B cell (primary cell): Measurements from ENCODE around the gene IRX6. TPM values are rescaled to one million over a fixed set of nuclear protein-coding genes. Genes with fewer than 3 reads are reported as not detected.

Experiments used
- ATAC-seq: fragments of 200-7000 bp; cut with Tn5 transposase; one replicate; pipeline ENCODE4 v1.10.0; 2021; ENCODE audit warnings: low read depth, mild to moderate bottlenecking, moderate number of reproducible peaks, moderate library complexity
- CTCF ChIA-PET: fragments of 350-600 bp; sonication (Branson Sonifier 250); formaldehyde crosslinking; loops from one replicate; lab custom pipeline; 2021; ENCODE audit warnings: antibody characterized with exemption, inconsistent platforms; lab: Charles Lee
- POLR2A ChIA-PET: fragments of 350-600 bp; sonication (Branson Sonifier 250); formaldehyde crosslinking; loops from one replicate; lab custom pipeline; 2021; ENCODE audit warnings: antibody characterized with exemption; lab: Charles Lee
- DNase-seq: peaks from one replicate; pipeline ENCODE4 v3.0.0; 2013
- H2AFZ ChIP-seq: 2 replicates; pipeline ENCODE4 v1.6.1; 2012; ENCODE audit warnings: mild to moderate bottlenecking, low read depth, low read length; ENCODE audit not compliant: insufficient read depth, poor library complexity, severe bottlenecking
- H3K27ac ChIP-seq, 2 donors: 1 replicate in 1 of 2; 2 replicates in 1 of 2; pipeline ENCODE4 v1.5.1; 2012 to 2013; ENCODE audit warnings: low read length in 2 of 2, mild to moderate bottlenecking in 2 of 2, moderate library complexity in 1 of 2
- H3K27me3 ChIP-seq, 4 experiments: fragments of 200-600 bp in 1 of 4; sonication (generic) in 1 of 4; replicated peaks in 1 of 4; 1 replicate in 2 of 4; 2 replicates in 2 of 4; pipeline versions ENCODE4 v1.6.1 to v1.7.0; 2013 to 2016; ENCODE audit warnings: low read length in 3 of 4, mild to moderate bottlenecking in 2 of 4, mixed read lengths in 1 of 4, moderate library complexity in 1 of 4; ENCODE audit not compliant: insufficient read depth in 4 of 4, control insufficient read depth in 3 of 4; ENCODE audit errors: control extremely low read depth in 1 of 4
- H3K36me3 ChIP-seq, 2 experiments: replicated peaks in 1 of 2; 1 replicate in 1 of 2; 2 replicates in 1 of 2; pipeline versions ENCODE4 v1.6.1 to v1.7.1; 2013; ENCODE audit warnings: low read length in 1 of 2; ENCODE audit not compliant: insufficient read depth in 2 of 2, control insufficient read depth in 1 of 2; ENCODE audit errors: control extremely low read depth in 1 of 2, extremely low read depth in 1 of 2
- H3K4me1 ChIP-seq, 2 donors: fragments of 200-600 bp in 1 of 2; sonication (generic) in 1 of 2; 1 replicate in 1 of 2; 2 replicates in 1 of 2; pipeline versions ENCODE4 v1.5.1 to v1.6.1; 2013 to 2017; ENCODE audit warnings: low read length in 2 of 2; ENCODE audit not compliant: control insufficient read depth in 2 of 2, insufficient read depth in 2 of 2
- H3K4me2 ChIP-seq: replicated peaks from 2 replicates; pipeline ENCODE3; 2012; ENCODE audit warnings: mild to moderate bottlenecking, low read depth, low read length; ENCODE audit not compliant: poor library complexity, severe bottlenecking
- H3K4me3 ChIP-seq, 5 experiments: fragments of 200-600 bp in 1 of 5; sonication (generic) in 1 of 5; 1 replicate in 3 of 5; 2 replicates in 2 of 5; pipeline versions ENCODE4 v1.5.1 to v1.7.0; 2011 to 2016; ENCODE audit warnings: low read length in 4 of 5, mild to moderate bottlenecking in 4 of 5, low read depth in 2 of 5, control low read depth in 1 of 5, moderate library complexity in 1 of 5; ENCODE audit not compliant: insufficient read depth in 1 of 5; ENCODE audit errors: control extremely low read depth in 1 of 5, extremely low read depth in 1 of 5
- H3K79me2 ChIP-seq: fragments of 200-600 bp; sonication (generic); one replicate; pipeline ENCODE4 v1.6.0; 2016; ENCODE audit warnings: low read length; ENCODE audit not compliant: control insufficient read depth, insufficient read depth
- H3K9ac ChIP-seq: fragments of 200-600 bp; sonication (generic); 2 replicates; pipeline ENCODE4 v1.6.1; 2017; ENCODE audit warnings: mild to moderate bottlenecking, low read length, moderate library complexity
- H3K9me3 ChIP-seq, 3 donors: one replicate each; pipeline versions ENCODE4 v1.6.1 to v1.7.1; 2013; ENCODE audit warnings: low read length in 2 of 3; ENCODE audit not compliant: control insufficient read depth in 2 of 3, insufficient read depth in 1 of 3; ENCODE audit errors: control extremely low read depth in 1 of 3
- H4K20me1 ChIP-seq: 2 replicates; pipeline ENCODE4 v1.6.0; 2012; ENCODE audit warnings: mild to moderate bottlenecking, low read length; ENCODE audit not compliant: insufficient read depth, control insufficient read depth, poor library complexity, severe bottlenecking
- H3K27ac Mint-ChIP-seq: one replicate; pipeline ENCODE4 v1.8.0; 2021; ENCODE audit warnings: mixed read lengths
- H3K27me3 Mint-ChIP-seq: one replicate; pipeline ENCODE4 v1.8.0; 2021; ENCODE audit warnings: mixed read lengths
- H3K4me1 Mint-ChIP-seq: one replicate; pipeline ENCODE4 v1.8.0; 2021; ENCODE audit warnings: mixed read lengths
- H3K4me3 Mint-ChIP-seq: one replicate; pipeline ENCODE4 v1.8.0; 2021; ENCODE audit warnings: mixed read lengths
- H3K9me3 Mint-ChIP-seq: one replicate; pipeline ENCODE4 v1.8.0; 2022; ENCODE audit warnings: mixed read lengths; ENCODE audit not compliant: insufficient read depth
- EZH2 ChIP-seq: IDR thresholded peaks from 2 replicates; pipeline ENCODE4 v1.6.1; 2012; ENCODE audit warnings: borderline replicate concordance, low read depth, mild to moderate bottlenecking, moderate library complexity, low read length; ENCODE audit not compliant: insufficient read depth, poor library complexity, severe bottlenecking
- WGBS: methylation state at CpG from one replicate; pipeline ENCODE4 v1.1.5; 2013; ENCODE audit warnings: missing lambda C conversion rate; ENCODE audit not compliant: insufficient coverage; 5-methylcytosine and 5-hydroxymethylcytosine counted together
- intact Hi-C: fragments of 100-400 bp; cut with micrococcal nuclease; formaldehyde crosslinking; loops from one replicate; pipeline ENCODE4 v1.10.0; 2022
- polyA plus RNA-seq: library from polyadenylated mRNA; depleted of rRNA; stranded (reverse); fragments of >200 nt; gene quantifications from 2 replicates; pipeline ENCODE4 v1.2.3, GENCODE V29; 2012
- total RNA-seq, 2 donors: library from RNA; stranded (reverse); fragments of 120-200 nt in 1 of 2; gene quantifications; 1 replicate in 1 of 2; 2 replicates in 1 of 2; pipeline versions ENCODE4 v1.2.3 to v1.2.4, GENCODE V29; 2013 to 2022
- TF ChIP-seq, protein P1 (sequence below): fragments of 200-600 bp; IDR thresholded peaks from one replicate; pipeline ENCODE4 v1.8.0; 2022; ENCODE audit warnings: antibody characterized with exemption, mild to moderate bottlenecking

IRX6 gene
- total and polyA plus RNA-seq, 2 donors (not counting 1 experiment from before 2014, with no cell fraction given), result 0.10 to 0.15 TPM

GRCh38 chr16:55285586-55285985 is 38.4 kb upstream of the IRX6 start:
- H3K9me3 ChIP-seq, result peaks cover 0 to 5% (median 2%) of the 10 kb centered on the region in 3 donors
- POLR2A ChIA-PET, result no interaction called here
- TF ChIP-seq, protein P1, sequence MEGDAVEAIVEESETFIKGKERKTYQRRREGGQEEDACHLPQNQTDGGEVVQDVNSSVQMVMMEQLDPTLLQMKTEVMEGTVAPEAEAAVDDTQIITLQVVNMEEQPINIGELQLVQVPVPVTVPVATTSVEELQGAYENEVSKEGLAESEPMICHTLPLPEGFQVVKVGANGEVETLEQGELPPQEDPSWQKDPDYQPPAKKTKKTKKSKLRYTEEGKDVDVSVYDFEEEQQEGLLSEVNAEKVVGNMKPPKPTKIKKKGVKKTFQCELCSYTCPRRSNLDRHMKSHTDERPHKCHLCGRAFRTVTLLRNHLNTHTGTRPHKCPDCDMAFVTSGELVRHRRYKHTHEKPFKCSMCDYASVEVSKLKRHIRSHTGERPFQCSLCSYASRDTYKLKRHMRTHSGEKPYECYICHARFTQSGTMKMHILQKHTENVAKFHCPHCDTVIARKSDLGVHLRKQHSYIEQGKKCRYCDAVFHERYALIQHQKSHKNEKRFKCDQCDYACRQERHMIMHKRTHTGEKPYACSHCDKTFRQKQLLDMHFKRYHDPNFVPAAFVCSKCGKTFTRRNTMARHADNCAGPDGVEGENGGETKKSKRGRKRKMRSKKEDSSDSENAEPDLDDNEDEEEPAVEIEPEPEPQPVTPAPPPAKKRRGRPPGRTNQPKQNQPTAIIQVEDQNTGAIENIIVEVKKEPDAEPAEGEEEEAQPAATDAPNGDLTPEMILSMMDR, result no peak
- no peak overlapping the region for H3K27ac Mint-ChIP-seq
- no peak overlapping the region for H3K4me3 Mint-ChIP-seq
- ATAC-seq (no peak), DNase-seq (no peak)
- no peaks in the 10 kb centered on the region for H3K4me1 ChIP-seq
- H3K9ac ChIP-seq, result no peak overlapping the region
- H3K27me3 ChIP-seq, result no peaks in the 10 kb centered on the region
- H3K27ac ChIP-seq, result no peak overlapping the region
- H3K9me3 Mint-ChIP-seq, result peaks cover 2% of the 10 kb centered on the region
- intact Hi-C loops, result no loop called here
- H3K4me1 Mint-ChIP-seq, result no peaks in the 10 kb centered on the region
- H2AFZ ChIP-seq, result no peak overlapping the region
- no peaks in the 10 kb centered on the region for H3K36me3 ChIP-seq
- no CpG with 5 or more reads among the region's 2 CpGs for WGBS
- H3K79me2 ChIP-seq, result no peaks in the 10 kb centered on the region
- no peak overlapping the region for H3K4me2 ChIP-seq
- CTCF ChIA-PET, result no interaction called here
- H3K4me3 ChIP-seq, result no peak overlapping the region
- H3K27me3 Mint-ChIP-seq, result peaks cover 18% of the 10 kb centered on the region
- no peaks in the 10 kb centered on the region for H4K20me1 ChIP-seq

- H4K20me1 ChIP-seq, result no peaks in the 10 kb centered on the region
- TF ChIP-seq EZH2, result no peak
- TF ChIP-seq, protein P1, result no peak
- no peaks in the 10 kb centered on the region for H3K4me1 Mint-ChIP-seq
- H3K9me3 ChIP-seq, result peaks cover 0 to 5% (median 2%) of the 10 kb centered on the region in 3 donors
- H3K27ac Mint-ChIP-seq, result no peak overlapping the region
- no peaks in the 10 kb centered on the region for H3K36me3 ChIP-seq
- ChIA-PET POLR2A (no interaction called here), CTCF (no interaction called here)
- peaks cover 2% of the 10 kb centered on the region for H3K9me3 Mint-ChIP-seq
- no peak overlapping the region for H3K27ac ChIP-seq
- no peak for ATAC-seq
- H3K27me3 Mint-ChIP-seq, result peaks cover 5% of the 10 kb centered on the region
- no peak overlapping the region for H3K9ac ChIP-seq
- no peak overlapping the region for H2AFZ ChIP-seq
- no peaks in the 10 kb centered on the region for H3K79me2 ChIP-seq
- no peak overlapping the region for H3K4me3 Mint-ChIP-seq
- no peak overlapping the region for H3K4me3 ChIP-seq
- H3K4me1 ChIP-seq, result no peaks in the 10 kb centered on the region
- H3K4me2 ChIP-seq, result no peak overlapping the region
- H3K27me3 ChIP-seq, result no peaks in the 10 kb centered on the region
- WGBS, result 83% methylated on average over 1 of the region's 2 CpGs
- intact Hi-C loops, result no loop called here
- no peak for DNase-seq
These were observed 34.6 kb upstream of the IRX6 start for GRCh38 chr16:55289353-55289752.
